ENCODE results near the gene PTPN4.

DNA sequence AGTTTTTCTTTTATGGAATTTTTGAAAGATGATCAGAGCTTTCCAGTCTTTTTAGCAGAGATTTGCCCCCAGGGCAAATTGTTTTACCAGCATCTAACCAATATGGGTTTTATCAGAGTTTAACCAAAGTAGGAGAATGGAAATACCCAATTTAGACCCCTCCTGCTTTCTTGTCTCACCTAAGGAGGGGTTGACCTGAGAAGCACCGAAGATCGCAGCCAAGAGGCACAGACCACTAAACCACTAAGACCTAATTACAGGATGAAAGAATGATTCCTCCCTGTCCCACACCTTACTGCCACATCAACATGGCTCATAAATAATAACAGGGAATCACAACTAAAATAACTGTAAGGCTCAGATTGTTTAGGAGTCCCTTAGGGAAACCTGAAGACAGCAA is 141.3 kb downstream of the PTPN4 start:
- no peak for TF ChIP-seq NFATC3 (IDR thresholded peaks at IDR 0.05)
- TF ChIP-seq TEAD2 (tag; IDR thresholded peaks at IDR 0.05): no peak
- no peak for TF ChIP-seq RAD21 (CRISPR knock-in tag; conservative IDR thresholded peaks at IDR 0.05 in 1 of 2, IDR thresholded peaks at IDR 0.05 in 1 of 2)

Measured in K562 (cell line).